DMS79 treated with DMSO at 0.1 percent for 48 hours (cell line): Measurements from ENCODE around the gene GNAL.
"Not testable (repeated sequence)": the region's sequence is repeated elsewhere in the genome, so short reads cannot be mapped to it uniquely, and the experiment has no call there.

Experiments used
- DNase-seq: peaks from one replicate; lab custom pipeline; 2025; lab: John Stamatoyannopoulos, UW

GNAL gene

GRCh38 chr18:11908182-11909060 is 219.4 kb downstream of the GNAL start, which contains the start of gene MPPE1:
TSS of gene MPPE1 (minus strand) at chr18:11908317. CDS start at chr18:11897264, 11,053 bp downstream.
- DNase-seq: peak; percentile 81

GRCh38 chr18:11909061-11909455 is 220.0 kb downstream of the GNAL start:
- DNase-seq: peak; percentile 22

GRCh38 chr18:11909591-11910026 is 220.5 kb downstream of the GNAL start:
- peak; percentile 6 for DNase-seq

- not testable (repeated sequence) for DNase-seq
These were observed 227.8 kb downstream of the GNAL start for GRCh38 chr18:11916880-11917279.

GRCh38 chr18:11919522-11919921 is 230.5 kb downstream of the GNAL start:
- DNase-seq: not testable (repeated sequence)

GRCh38 chr18:11923450-11923849 is 234.4 kb downstream of the GNAL start:
- DNase-seq: no peak

- DNase-seq: no peak
These were observed 236.9 kb downstream of the GNAL start for GRCh38 chr18:11925800-11926481.

GRCh38 chr18:11927497-11927896 is 238.4 kb downstream of the GNAL start:
- DNase-seq: no peak

- no peak for DNase-seq
These were observed 243.3 kb downstream of the GNAL start for GRCh38 chr18:11932393-11932792.
